PFSK-1 (cell line): ENCODE results near the gene TCF12.

ENCODE experiments used
- FOXP2 ChIP-seq: optimal IDR thresholded peaks from 2 replicates; pipeline ENCODE3; 2011; ENCODE audit warnings: borderline replicate concordance, control low read depth, inconsistent platforms; ENCODE audit not compliant: insufficient read depth; ENCODE audit errors: extremely low read length, extremely low read depth
- POLR2AphosphoS5 ChIP-seq: IDR thresholded peaks from 2 replicates; pipeline ENCODE4 v1.6.1; 2012; ENCODE audit warnings: low read depth, mild to moderate bottlenecking, control low read depth, low read length, moderate library complexity
- SIN3A ChIP-seq: IDR thresholded peaks from 2 replicates; pipeline ENCODE4 v1.6.1; 2012; ENCODE audit warnings: mild to moderate bottlenecking, low read length, moderate library complexity, borderline replicate concordance; ENCODE audit not compliant: insufficient read depth
- TAF1 ChIP-seq: IDR thresholded peaks from 2 replicates; pipeline ENCODE4 v1.6.1; 2012; ENCODE audit warnings: low read length, control low read depth, borderline replicate concordance; ENCODE audit not compliant: insufficient read depth
- TF ChIP-seq, protein P1 (sequence below), 2 experiments: IDR thresholded peaks; 2 replicates each; pipeline versions ENCODE4 v1.6.1 to v1.8.0; 2011 to 2012; ENCODE audit warnings: low read depth in 2 of 2, low read length in 2 of 2, control low read depth in 1 of 2, inconsistent platforms in 1 of 2, mild to moderate bottlenecking in 1 of 2, moderate library complexity in 1 of 2; ENCODE audit not compliant: insufficient read depth in 1 of 2

Gene TCF12

GRCh38 chr15:57038496-57038895, 120.1 kb downstream of the TCF12 start:
- TF ChIP-seq SIN3A: no peak
- TF ChIP-seq, protein P1, sequence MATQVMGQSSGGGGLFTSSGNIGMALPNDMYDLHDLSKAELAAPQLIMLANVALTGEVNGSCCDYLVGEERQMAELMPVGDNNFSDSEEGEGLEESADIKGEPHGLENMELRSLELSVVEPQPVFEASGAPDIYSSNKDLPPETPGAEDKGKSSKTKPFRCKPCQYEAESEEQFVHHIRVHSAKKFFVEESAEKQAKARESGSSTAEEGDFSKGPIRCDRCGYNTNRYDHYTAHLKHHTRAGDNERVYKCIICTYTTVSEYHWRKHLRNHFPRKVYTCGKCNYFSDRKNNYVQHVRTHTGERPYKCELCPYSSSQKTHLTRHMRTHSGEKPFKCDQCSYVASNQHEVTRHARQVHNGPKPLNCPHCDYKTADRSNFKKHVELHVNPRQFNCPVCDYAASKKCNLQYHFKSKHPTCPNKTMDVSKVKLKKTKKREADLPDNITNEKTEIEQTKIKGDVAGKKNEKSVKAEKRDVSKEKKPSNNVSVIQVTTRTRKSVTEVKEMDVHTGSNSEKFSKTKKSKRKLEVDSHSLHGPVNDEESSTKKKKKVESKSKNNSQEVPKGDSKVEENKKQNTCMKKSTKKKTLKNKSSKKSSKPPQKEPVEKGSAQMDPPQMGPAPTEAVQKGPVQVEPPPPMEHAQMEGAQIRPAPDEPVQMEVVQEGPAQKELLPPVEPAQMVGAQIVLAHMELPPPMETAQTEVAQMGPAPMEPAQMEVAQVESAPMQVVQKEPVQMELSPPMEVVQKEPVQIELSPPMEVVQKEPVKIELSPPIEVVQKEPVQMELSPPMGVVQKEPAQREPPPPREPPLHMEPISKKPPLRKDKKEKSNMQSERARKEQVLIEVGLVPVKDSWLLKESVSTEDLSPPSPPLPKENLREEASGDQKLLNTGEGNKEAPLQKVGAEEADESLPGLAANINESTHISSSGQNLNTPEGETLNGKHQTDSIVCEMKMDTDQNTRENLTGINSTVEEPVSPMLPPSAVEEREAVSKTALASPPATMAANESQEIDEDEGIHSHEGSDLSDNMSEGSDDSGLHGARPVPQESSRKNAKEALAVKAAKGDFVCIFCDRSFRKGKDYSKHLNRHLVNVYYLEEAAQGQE (IDR thresholded peaks at IDR 0.05; ENCODE audit: insufficient read depth in 1 of 2, low read depth in 2 of 2, low read length in 2 of 2): no peak
- TF ChIP-seq POLR2AphosphoS5: no peak
- no peak for TF ChIP-seq FOXP2
- TF ChIP-seq TAF1: no peak

DNA sequence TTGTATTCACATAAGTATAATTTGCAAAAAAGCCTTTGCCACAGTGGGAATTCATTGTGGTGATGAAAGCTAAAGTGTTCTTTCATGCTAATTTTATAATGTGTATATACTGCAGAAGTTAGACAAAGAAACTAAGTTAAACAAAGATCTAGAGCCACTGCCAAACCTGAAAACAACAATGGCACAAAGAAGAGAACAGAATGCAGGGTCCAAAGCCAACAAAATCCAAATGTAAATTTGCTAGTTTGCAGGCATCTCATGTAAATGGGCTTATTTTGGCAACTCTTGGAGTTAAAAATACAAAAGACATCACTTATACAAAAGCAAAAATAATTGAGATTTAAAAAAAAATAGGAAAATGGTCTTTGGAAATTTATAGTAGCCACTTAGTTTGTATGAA, 123.0 kb downstream of the TCF12 start:
- TF ChIP-seq POLR2AphosphoS5 (no peak), SIN3A (no peak), FOXP2 (no peak), TAF1 (no peak)
- TF ChIP-seq, protein P1 (IDR thresholded peaks at IDR 0.05; ENCODE audit: insufficient read depth in 1 of 2, low read depth in 2 of 2, low read length in 2 of 2): no peak

- TF ChIP-seq FOXP2: no peak
- TF ChIP-seq, protein P1 (IDR thresholded peaks at IDR 0.05; ENCODE audit: insufficient read depth in 1 of 2, low read depth in 2 of 2, low read length in 2 of 2): no peak
- no peak for TF ChIP-seq POLR2AphosphoS5
- no peak for TF ChIP-seq SIN3A
- TF ChIP-seq TAF1: no peak
These were observed 125.7 kb downstream of the TCF12 start for GRCh38 chr15:57044072-57044702.

GRCh38 chr15:57044970-57045369, 126.5 kb downstream of the TCF12 start:
- TF ChIP-seq FOXP2 (no peak), SIN3A (no peak)

DNA sequence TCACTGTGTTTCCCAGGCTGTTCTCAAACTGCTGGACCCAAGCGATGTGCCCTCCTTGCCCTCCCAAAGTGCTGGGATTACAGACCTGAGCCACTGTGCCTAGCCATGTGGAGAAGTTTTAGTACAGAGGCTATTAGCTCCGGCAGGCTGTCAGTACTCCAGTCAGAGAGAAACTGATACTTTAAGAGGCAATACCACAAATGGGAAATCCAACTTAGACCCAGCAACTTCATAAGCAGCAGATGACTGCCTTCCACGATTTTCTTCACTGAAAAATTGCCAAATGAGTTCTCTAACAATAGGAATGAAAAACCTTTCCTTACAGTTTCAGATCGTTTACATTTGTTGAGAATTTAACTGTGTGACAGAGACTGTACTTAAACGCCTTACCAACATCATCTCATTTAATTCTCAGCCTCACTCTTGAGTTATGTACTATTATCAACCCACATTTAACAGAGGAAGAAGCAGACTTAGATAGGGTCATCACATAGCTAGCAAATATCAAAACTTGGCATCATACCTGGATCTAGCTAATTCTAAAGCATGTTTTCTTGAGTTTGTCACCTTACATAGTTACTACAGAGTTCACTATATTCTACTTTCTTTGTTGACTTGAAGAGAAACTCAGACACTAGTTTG, 127.4 kb downstream of the TCF12 start:
- TF ChIP-seq TAF1: no peak
- TF ChIP-seq, protein P1 (IDR thresholded peaks at IDR 0.05; ENCODE audit: insufficient read depth in 1 of 2, low read depth in 2 of 2, low read length in 2 of 2): no peak
- no peak for TF ChIP-seq POLR2AphosphoS5
- TF ChIP-seq FOXP2: no peak
- no peak for TF ChIP-seq SIN3A
